Gastrocnemius medialis (tissue), 4 donors: Measurements from ENCODE around the gene VWA3B. TPM values are rescaled to one million over a fixed set of nuclear protein-coding genes. Genes with fewer than 3 reads are reported as not detected.
A peak's percentile ranks its signal among the peaks of the same experiment; 100 is the strongest.
"Not testable (repeated sequence)": the region's sequence is repeated elsewhere in the genome, so short reads cannot be mapped to it uniquely, and the experiment has no call there.

Experiments used
- ATAC-seq, 2 donors: fragments of 150-250 bp; one replicate each; pipeline ENCODE4 v1.9.1; 2016
- DNase-seq, 2 donors: peaks; one replicate each; pipeline ENCODE4 v3.0.0-alpha.2; 2019
- H3K27ac ChIP-seq, 4 donors: fragments of 200-600 bp; sonication (generic); 1 replicate in 1 of 4; 2 replicates in 3 of 4; pipeline ENCODE4 v1.5.1; 2016 to 2018; ENCODE audit warnings: mild to moderate bottlenecking in 2 of 4, moderate library complexity in 1 of 4
- H3K27me3 ChIP-seq, 3 donors: fragments of 200-600 bp; sonication (generic) in 2 of 3; 1 replicate in 1 of 3; 2 replicates in 2 of 3; pipeline versions ENCODE4 v1.5.1 to v1.6.0; 2016 to 2019; ENCODE audit warnings: mild to moderate bottlenecking in 1 of 3, moderate library complexity in 1 of 3
- H3K36me3 ChIP-seq, 2 donors: fragments of 200-600 bp; sonication (generic) in 1 of 2; one replicate each; pipeline ENCODE4 v1.5.1; 2017 to 2018
- H3K4me1 ChIP-seq, 2 donors: fragments of 200-600 bp; sonication (generic) in 1 of 2; one replicate each; pipeline ENCODE4 v1.5.1; 2016 to 2017; ENCODE audit warnings: mild to moderate bottlenecking in 2 of 2
- H3K4me3 ChIP-seq, 4 donors: fragments of 200-600 bp; sonication (generic) in 3 of 4; 1 replicate in 1 of 4; 2 replicates in 3 of 4; pipeline ENCODE4 v1.5.1; 2016 to 2019; ENCODE audit warnings: mild to moderate bottlenecking in 2 of 4
- H3K9me3 ChIP-seq, 3 donors: fragments of 200-600 bp; sonication (generic) in 2 of 3; 1 replicate in 1 of 3; 2 replicates in 2 of 3; pipeline ENCODE4 v1.5.1; 2016 to 2019
- CTCF ChIP-seq, 5 experiments: fragments of 450-650 bp in 3 of 5; fragments of 200-600 bp in 2 of 5; sonication (generic) in 2 of 5; IDR thresholded peaks in 4 of 5; conservative IDR thresholded peaks in 1 of 5; 1 replicate in 4 of 5; 2 replicates in 1 of 5; pipeline ENCODE4 v1.5.1; 2016 to 2019; ENCODE audit warnings: antibody characterized with exemption in 5 of 5, mild to moderate bottlenecking in 3 of 5, moderate library complexity in 3 of 5
- POLR2A ChIP-seq, 2 donors: fragments of 450-650 bp; IDR thresholded peaks; one replicate each; pipeline ENCODE4 v1.6.1; 2017; ENCODE audit warnings: antibody characterized with exemption in 2 of 2, mild to moderate bottlenecking in 2 of 2, moderate library complexity in 2 of 2
- in situ Hi-C, 4 donors: fragments of 200-750 bp; cut with MboI; loops; one replicate each; pipeline versions ENCODE4 v1.15.0 to v1.8.0; 2017; ENCODE audit warnings: low sequenced_read_pairs in 4 of 4
- intact Hi-C: fragments of 100-400 bp; cut with DNase I; formaldehyde crosslinking; loops from one replicate; pipeline ENCODE4 v1.15.1; 2023; ENCODE audit warnings: low total_unique reads
- total RNA-seq, 4 donors: library from RNA; depleted of rRNA; stranded (reverse); fragments of >200 nt; gene quantifications; one replicate each; pipeline versions ENCODE4 v1.1.0 to v1.2.3, GENCODE V29; 2016

Gene VWA3B
- total RNA-seq, 4 donors from 2014 or later: not detected

GRCh38 chr2:98039085-98039756, 47.7 kb upstream of the VWA3B start:
- ATAC-seq (no peak), DNase-seq (no peak)
- Histone ChIP-seq H3K4me3 (no peak overlapping the region), H3K27ac (peak overlapping the region in 1 of 4 donors; percentile 35), H3K9me3 (no peaks in the 10 kb centered on the region), H3K36me3 (no peaks in the 10 kb centered on the region), H3K4me1 (peaks cover 39 to 40% of the 10 kb centered on the region in 2 donors), H3K27me3 (no peaks in the 10 kb centered on the region)
- TF ChIP-seq POLR2A (IDR thresholded peaks at IDR 0.05) (no peak), CTCF (IDR thresholded peaks at IDR 0.05 in 4 of 5, conservative IDR thresholded peaks at IDR 0.05 in 1 of 5) (no peak)
- intact Hi-C loops: loop anchor here (5.0 kb wide), 2 partner anchors 118 to 232 kb away; no protein-coding TSS in a partner anchor
- in situ Hi-C loops: no loop called here

- no peaks in the 10 kb centered on the region for H3K27me3 ChIP-seq
- no peaks in the 10 kb centered on the region for H3K9me3 ChIP-seq
- H3K4me3 ChIP-seq: no peak overlapping the region
- DNase-seq (peak; percentile 18 to 64), ATAC-seq (peak in 1 of 2 donors; percentile 55)
- intact Hi-C loops (no loop called here), in situ Hi-C loops (no loop called here)
- H3K27ac ChIP-seq: peak overlapping the region; percentile 3 to 45 (median 36)
- TF ChIP-seq POLR2A (IDR thresholded peaks at IDR 0.05): no peak
- no peak for TF ChIP-seq CTCF (IDR thresholded peaks at IDR 0.05 in 4 of 5, conservative IDR thresholded peaks at IDR 0.05 in 1 of 5)
- no peaks in the 10 kb centered on the region for H3K36me3 ChIP-seq
- peaks cover 39 to 40% of the 10 kb centered on the region in 2 donors for H3K4me1 ChIP-seq
Measured at GRCh38 chr2:98040331-98040939, 46.5 kb upstream of the VWA3B start.

DNA sequence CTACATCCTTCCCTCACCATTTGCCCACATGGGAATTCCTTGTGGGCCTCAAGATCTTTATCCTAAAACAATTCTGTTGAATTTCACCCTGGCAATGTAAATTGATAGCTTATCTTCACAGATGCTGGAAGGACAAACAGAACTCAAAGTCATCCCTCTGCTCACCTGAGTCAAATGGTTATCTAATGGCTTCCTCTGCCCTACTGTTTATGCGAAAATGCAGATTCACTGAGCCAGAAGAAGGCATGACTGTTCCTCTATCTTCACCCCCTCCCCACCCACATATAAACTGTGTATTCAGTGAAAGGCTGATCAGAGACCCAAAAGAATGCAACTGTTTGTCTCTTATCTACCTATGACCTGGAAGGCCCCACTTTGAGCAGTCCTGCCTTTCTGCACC, 43.9 kb upstream of the VWA3B start:
- Histone ChIP-seq H3K27me3 (no peaks in the 10 kb centered on the region), H3K36me3 (no peaks in the 10 kb centered on the region), H3K4me1 (peaks cover 20 to 22% of the 10 kb centered on the region in 2 donors), H3K4me3 (no peak overlapping the region), H3K27ac (no peak overlapping the region), H3K9me3 (no peaks in the 10 kb centered on the region)
- DNase-seq (no peak), ATAC-seq (no peak)
- in situ Hi-C loops (no loop called here), intact Hi-C loops (no loop called here)
- TF ChIP-seq CTCF (IDR thresholded peaks at IDR 0.05 in 4 of 5, conservative IDR thresholded peaks at IDR 0.05 in 1 of 5): no peak
- no peak for TF ChIP-seq POLR2A (IDR thresholded peaks at IDR 0.05)

GRCh38 chr2:98044730-98045129, 42.2 kb upstream of the VWA3B start:
- H3K27ac ChIP-seq, DNase-seq, in situ Hi-C loops, intact Hi-C loops, H3K27me3 ChIP-seq, H3K4me3 ChIP-seq, ATAC-seq, H3K36me3 ChIP-seq, H3K9me3 ChIP-seq: not testable (repeated sequence)
- H3K4me1 ChIP-seq: peaks cover 11 to 13% of the 10 kb centered on the region in 2 donors

- TF ChIP-seq CTCF (IDR thresholded peaks at IDR 0.05 in 4 of 5, conservative IDR thresholded peaks at IDR 0.05 in 1 of 5) (no peak), POLR2A (IDR thresholded peaks at IDR 0.05) (no peak)
- Histone ChIP-seq H3K4me3 (no peak overlapping the region), H3K27me3 (no peaks in the 10 kb centered on the region), H3K27ac (no peak overlapping the region), H3K4me1 (peaks cover 0 to 3% of the 10 kb centered on the region in 2 donors), H3K9me3 (no peaks in the 10 kb centered on the region), H3K36me3 (no peaks in the 10 kb centered on the region)
- no peak for DNase-seq
- no peak for ATAC-seq
- in situ Hi-C loops: no loop called here
- intact Hi-C loops: no loop called here
Measured at GRCh38 chr2:98050070-98050469, 36.9 kb upstream of the VWA3B start.
